HEK293T (cell line): ENCODE data around the gene ARPP19.

Experiments used
- CTCF ChIA-PET: fragments of 350-600 bp; formaldehyde crosslinking; extraction: SDS; loops from one replicate; lab custom pipeline; 2021; ENCODE audit warnings: antibody characterized with exemption, inconsistent platforms; lab: Yijun Ruan, JAX
- POLR2A ChIA-PET: fragments of 350-600 bp; formaldehyde crosslinking; extraction: SDS; loops from one replicate; lab custom pipeline; 2020; ENCODE audit warnings: antibody characterized with exemption, inconsistent platforms; lab: Yijun Ruan, JAX
- DNase-seq: peaks from one replicate; pipeline ENCODE4 v3.0.0; 2012; ENCODE audit warnings: mixed read lengths; ENCODE audit errors: extremely low spot score
- ARNT ChIP-seq: fragments of 450-650 bp; IDR thresholded peaks from 2 replicates; pipeline ENCODE4 v1.6.1; 2017; ENCODE audit warnings: mild to moderate bottlenecking
- BHLHE40 ChIP-seq: fragments of 450-650 bp; IDR thresholded peaks from 2 replicates; pipeline ENCODE4 v1.6.1; 2016; ENCODE audit warnings: mild to moderate bottlenecking, moderate library complexity, borderline replicate concordance
- CTBP1 ChIP-seq: fragments of 450-650 bp; IDR thresholded peaks from 2 replicates; pipeline ENCODE4 v1.6.1; 2016; ENCODE audit warnings: borderline replicate concordance
- ELF4 ChIP-seq: fragments of 450-650 bp; IDR thresholded peaks from 2 replicates; pipeline ENCODE4 v1.6.1; 2017; ENCODE audit warnings: antibody characterized with exemption
- FOXA1 ChIP-seq: fragments of 450-650 bp; IDR thresholded peaks from 2 replicates; pipeline ENCODE4 v1.6.1; 2016; ENCODE audit warnings: mild to moderate bottlenecking
- FOXK2 ChIP-seq: fragments of 450-650 bp; IDR thresholded peaks from 2 replicates; pipeline ENCODE4 v1.6.1; 2016; ENCODE audit warnings: mild to moderate bottlenecking
- FOXM1 ChIP-seq: fragments of 450-650 bp; IDR thresholded peaks from 2 replicates; pipeline ENCODE4 v1.6.1; 2017; ENCODE audit warnings: mild to moderate bottlenecking, borderline replicate concordance
- HDGF ChIP-seq: fragments of 450-650 bp; IDR thresholded peaks from 2 replicates; pipeline ENCODE4 v1.6.1; 2017; ENCODE audit warnings: antibody characterized with exemption, borderline replicate concordance
- L3MBTL2 ChIP-seq: fragments of 450-650 bp; conservative IDR thresholded peaks from 2 replicates; pipeline ENCODE4 v1.6.1; 2016; ENCODE audit warnings: mild to moderate bottlenecking
- LEF1 ChIP-seq: fragments of 450-650 bp; IDR thresholded peaks from 2 replicates; pipeline ENCODE4 v1.6.1; 2017; ENCODE audit warnings: mild to moderate bottlenecking, borderline replicate concordance
- NFRKB ChIP-seq: fragments of 450-650 bp; IDR thresholded peaks from 2 replicates; pipeline ENCODE4 v1.6.1; 2016; ENCODE audit warnings: mild to moderate bottlenecking, moderate library complexity
- PKNOX1 ChIP-seq: fragments of 450-650 bp; IDR thresholded peaks from 2 replicates; pipeline ENCODE4 v1.6.1; 2016
- SP1 ChIP-seq: fragments of 450-650 bp; IDR thresholded peaks from 2 replicates; pipeline ENCODE4 v1.6.1; 2017
- SUZ12 ChIP-seq: fragments of 450-650 bp; IDR thresholded peaks from 2 replicates; pipeline ENCODE4 v1.6.1; 2016; ENCODE audit warnings: mild to moderate bottlenecking
- TARDBP ChIP-seq: fragments of 450-650 bp; IDR thresholded peaks from 2 replicates; pipeline ENCODE4 v1.6.1; 2016
- ZNF384 ChIP-seq: fragments of 450-650 bp; IDR thresholded peaks from 2 replicates; pipeline ENCODE4 v1.6.1; 2016

The ARPP19 gene

GRCh38 chr15:52563501-52564060 lies 5.2 kb downstream of the ARPP19 start:
- POLR2A ChIA-PET = no interaction called here
- CTCF ChIA-PET = no interaction called here
- peak; percentile 49; the same call in 1 of the 2 replicates for TF ChIP-seq PKNOX1
- TF ChIP-seq LEF1 = no peak
- no peak for TF ChIP-seq ZNF384
- TF ChIP-seq SUZ12 = no peak
- no peak for DNase-seq

- ChIA-PET CTCF (interaction anchor here (0.6 kb wide), 2 partner anchors 158 to 264 kb away, joined by 3 to 4 read pairs; partner anchors contain the start of gene MYO5C), POLR2A (no interaction called here)
- no peak for DNase-seq
- TF ChIP-seq CTBP1 = no peak
- TF ChIP-seq NFRKB = no peak
- TF ChIP-seq FOXA1 = no peak
- no peak for TF ChIP-seq LEF1
These were observed 9.3 kb downstream of the ARPP19 start for GRCh38 chr15:52559575-52559974.

GRCh38 chr15:52559022-52559421 lies 9.8 kb downstream of the ARPP19 start:
- DNase-seq = no peak
- ChIA-PET CTCF (no interaction called here), POLR2A (no interaction called here)
- no peak for TF ChIP-seq FOXM1
- no peak for TF ChIP-seq ARNT
- TF ChIP-seq CTBP1 = no peak
- no peak for TF ChIP-seq FOXK2
- TF ChIP-seq TARDBP = no peak
- TF ChIP-seq L3MBTL2 = no peak
- no peak for TF ChIP-seq NFRKB
- no peak for TF ChIP-seq LEF1
- no peak for TF ChIP-seq SUZ12
- no peak for TF ChIP-seq FOXA1
- TF ChIP-seq HDGF = no peak
- no peak for TF ChIP-seq ELF4
- no peak for TF ChIP-seq SP1
- TF ChIP-seq PKNOX1 = no peak
- no peak for TF ChIP-seq BHLHE40
- TF ChIP-seq ZNF384 = no peak

GRCh38 chr15:52558196-52558595 lies 10.6 kb downstream of the ARPP19 start:
- DNase-seq = no peak
- ChIA-PET POLR2A (no interaction called here), CTCF (interaction anchor here (0.6 kb wide), 1 partner anchor 12 kb away, joined by 3 read pairs; no protein-coding TSS in a partner anchor)
- no peak for TF ChIP-seq FOXA1
- no peak for TF ChIP-seq L3MBTL2
- TF ChIP-seq HDGF = no peak
- TF ChIP-seq TARDBP = no peak
- TF ChIP-seq ZNF384 = no peak
- TF ChIP-seq SP1 = no peak
- no peak for TF ChIP-seq SUZ12
- TF ChIP-seq CTBP1 = no peak
- TF ChIP-seq ARNT = no peak
- no peak for TF ChIP-seq FOXM1
- TF ChIP-seq BHLHE40 = no peak
- no peak for TF ChIP-seq PKNOX1
- no peak for TF ChIP-seq NFRKB

GRCh38 chr15:52557274-52557641 lies 11.6 kb downstream of the ARPP19 start:
- DNase-seq = no peak
- POLR2A ChIA-PET = no interaction called here
- CTCF ChIA-PET = no interaction called here
- TF ChIP-seq SP1 (no peak), BHLHE40 (no peak), FOXK2 (no peak)

- TF ChIP-seq SUZ12 (no peak), ZNF384 (no peak), CTBP1 (no peak)
- ChIA-PET CTCF (no interaction called here), POLR2A (no interaction called here)
- no peak for DNase-seq
These were observed 12.1 kb downstream of the ARPP19 start for GRCh38 chr15:52556524-52557273.

GRCh38 chr15:52552303-52552702 lies 16.5 kb downstream of the ARPP19 start:
- no peak for DNase-seq
- ChIA-PET CTCF (no interaction called here), POLR2A (no interaction called here)
- no peak for TF ChIP-seq SP1
